DND-41 (cell line): ENCODE measurements around the gene APC2.

Experiments used
- ATAC-seq: fragments of 200-7000 bp; cut with Tn5 transposase; 3 replicates; pipeline ENCODE4 v1.9.1; 2021; ENCODE audit warnings: low read depth; ENCODE audit not compliant: insufficient read depth
- DNase-seq: peaks from one replicate; pipeline ENCODE4 v3.0.0-alpha.2; 2020
- H2AFZ ChIP-seq: 2 replicates; pipeline ENCODE4 v1.6.0; 2012; ENCODE audit warnings: low read depth, low read length
- H3K27ac ChIP-seq: 2 replicates; pipeline ENCODE4 v1.5.1; 2012; ENCODE audit warnings: low read length, inconsistent platforms
- H3K27me3 ChIP-seq: fragments of 200-600 bp; sonication (generic); 2 replicates; pipeline ENCODE4 v1.6.0; 2012; ENCODE audit warnings: low read length, mild to moderate bottlenecking, inconsistent platforms; ENCODE audit not compliant: insufficient read depth, poor library complexity
- H3K36me3 ChIP-seq: 2 replicates; pipeline ENCODE4 v1.5.1; 2012; ENCODE audit warnings: low read length, inconsistent platforms; ENCODE audit not compliant: insufficient read depth
- H3K4me1 ChIP-seq: 2 replicates; pipeline ENCODE4 v1.5.1; 2012; ENCODE audit warnings: mild to moderate bottlenecking, low read length; ENCODE audit not compliant: insufficient read depth
- H3K4me2 ChIP-seq: 2 replicates; pipeline ENCODE4 v1.6.0; 2012; ENCODE audit warnings: mild to moderate bottlenecking, moderate library complexity, low read length, inconsistent platforms; ENCODE audit not compliant: insufficient read depth
- H3K4me3 ChIP-seq, 2 experiments: fragments of 200-600 bp in 1 of 2; shearing (Covaris generic) in 1 of 2; 2 replicates each; pipeline ENCODE4 v1.5.1; 2012 to 2016; ENCODE audit warnings: inconsistent platforms in 2 of 2, low read length in 2 of 2, mild to moderate bottlenecking in 2 of 2, low read depth in 1 of 2, moderate library complexity in 1 of 2
- H3K79me2 ChIP-seq: 2 replicates; pipeline ENCODE4 v1.6.0; 2012; ENCODE audit warnings: low read length, inconsistent platforms; ENCODE audit not compliant: insufficient read depth
- H3K9ac ChIP-seq: 2 replicates; pipeline ENCODE4 v1.6.0; 2012; ENCODE audit warnings: low read depth, mild to moderate bottlenecking, inconsistent platforms, low read length, moderate library complexity
- H3K9me3 ChIP-seq: 2 replicates; pipeline ENCODE4 v1.5.1; 2012; ENCODE audit warnings: low read length, moderate library complexity, mild to moderate bottlenecking, inconsistent platforms; ENCODE audit not compliant: insufficient read depth, severe bottlenecking
- H4K20me1 ChIP-seq: 2 replicates; pipeline ENCODE4 v1.6.0; 2012; ENCODE audit warnings: low read length; ENCODE audit not compliant: insufficient read depth
- CTCF ChIP-seq: IDR thresholded peaks from 2 replicates; pipeline ENCODE4 v1.5.1; 2012; ENCODE audit warnings: borderline replicate concordance, low read length, moderate library complexity, mild to moderate bottlenecking; ENCODE audit not compliant: poor library complexity, severe bottlenecking; ENCODE audit errors: extremely low read depth
- EZH2 ChIP-seq: IDR thresholded peaks from 3 replicates; pipeline ENCODE4 v1.6.1; 2012; ENCODE audit warnings: borderline replicate concordance, low read depth, mild to moderate bottlenecking, moderate library complexity, low read length, inconsistent platforms; ENCODE audit not compliant: severe bottlenecking

Gene APC2

GRCh38 chr19:1410136-1410786 lies 39.7 kb upstream of the APC2 start:
- H3K36me3 ChIP-seq: peaks cover 63% of the 10 kb centered on the region
- peak overlapping the region; percentile 100 for H3K9ac ChIP-seq
- peaks cover 67% of the 10 kb centered on the region for H4K20me1 ChIP-seq
- DNase-seq: no peak
- H3K27me3 ChIP-seq: no peaks in the 10 kb centered on the region
- H3K79me2 ChIP-seq: peaks cover 78% of the 10 kb centered on the region
- H3K4me3 ChIP-seq: peak overlapping the region in 1 of 2 experiments; percentile 60; a peak in 2 of 4 replicates
- no peak overlapping the region for H2AFZ ChIP-seq
- TF ChIP-seq CTCF: no peak
- TF ChIP-seq EZH2: no peak
- no peaks in the 10 kb centered on the region for H3K9me3 ChIP-seq
- H3K4me2 ChIP-seq: peak overlapping the region; percentile 84
- H3K27ac ChIP-seq: peak overlapping the region; percentile 57
- peaks cover 55% of the 10 kb centered on the region for H3K4me1 ChIP-seq
- no peak for ATAC-seq

GRCh38 chr19:1410789-1411188 lies 39.1 kb upstream of the APC2 start:
- Histone ChIP-seq H3K27ac (peak overlapping the region; percentile 57; the same call in 1 of the 2 replicates), H3K27me3 (no peaks in the 10 kb centered on the region), H2AFZ (no peak overlapping the region), H3K9ac (peak overlapping the region; percentile 100), H3K4me3 (peak overlapping the region in 1 of 2 experiments; percentile 60; a peak in 1 of 4 replicates), H3K36me3 (peaks cover 69% of the 10 kb centered on the region), H4K20me1 (peaks cover 73% of the 10 kb centered on the region), H3K9me3 (no peaks in the 10 kb centered on the region), H3K4me1 (peaks cover 55% of the 10 kb centered on the region), H3K79me2 (peaks cover 83% of the 10 kb centered on the region), H3K4me2 (peak overlapping the region; percentile 84; the same call in 1 of the 2 replicates)
- no peak for ATAC-seq
- no peak for DNase-seq
- TF ChIP-seq CTCF (no peak), EZH2 (no peak)

GRCh38 chr19:1411255-1412191 lies 38.4 kb upstream of the APC2 start:
- H4K20me1 ChIP-seq: peaks cover 80% of the 10 kb centered on the region
- DNase-seq: peak; percentile 34
- H3K9ac ChIP-seq: peak overlapping the region; percentile 100; the same call in 1 of the 2 replicates

More at GRCh38 chr19:1411255-1412191, 38.4 kb upstream of the APC2 start:
- Histone ChIP-seq H2AFZ (no peak overlapping the region), H3K9me3 (no peaks in the 10 kb centered on the region), H3K79me2 (peaks cover 90% of the 10 kb centered on the region), H3K4me1 (peaks cover 49% of the 10 kb centered on the region), H3K36me3 (peaks cover 76% of the 10 kb centered on the region), H3K27me3 (no peaks in the 10 kb centered on the region), H3K4me2 (peak overlapping the region; percentile 84), H3K27ac (no peak overlapping the region), H3K4me3 (peak overlapping the region in 1 of 2 experiments; percentile 60; a peak in 1 of 4 replicates)
- ATAC-seq: no peak
- TF ChIP-seq CTCF: no peak
- TF ChIP-seq EZH2: no peak
